ENCODE data around the gene ARHGAP9. TPM values are rescaled to one million over a fixed set of nuclear protein-coding genes. Genes with fewer than 3 reads are reported as not detected.

ARHGAP9 gene
- total RNA-seq, 2 donors from 2014 or later, result 1.3 to 1.6 TPM

DNA sequence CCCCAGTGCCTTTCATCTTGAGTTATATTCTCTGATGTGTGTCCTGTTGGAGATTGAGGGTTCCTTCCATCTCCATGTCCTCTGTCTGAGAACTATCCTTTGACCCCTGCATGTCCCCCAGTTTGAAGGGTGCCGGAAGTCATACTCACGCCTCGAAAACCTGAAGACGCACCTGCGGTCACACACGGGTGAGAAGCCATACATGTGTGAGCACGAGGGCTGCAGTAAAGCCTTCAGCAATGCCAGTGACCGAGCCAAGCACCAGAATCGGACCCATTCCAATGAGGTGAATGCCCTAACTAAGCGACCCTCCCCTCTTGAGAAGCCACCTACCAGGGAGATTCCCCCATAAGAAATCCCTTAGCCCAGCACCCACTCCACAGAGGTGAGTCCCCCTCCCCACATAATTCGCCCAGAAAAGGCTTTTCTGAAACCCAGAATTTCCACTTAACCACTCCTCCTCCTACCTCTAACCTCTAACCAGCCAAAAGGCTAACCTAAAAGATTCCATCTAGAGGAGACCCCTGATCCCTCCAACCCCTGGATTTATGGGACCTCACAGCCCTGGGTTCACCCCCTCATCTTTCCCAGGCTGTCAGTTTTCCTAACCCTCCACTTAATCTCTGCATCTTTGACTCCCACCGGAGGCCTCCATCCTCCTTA lies 12.3 kb downstream of the ARHGAP9 start:
- no peak for DNase-seq
- Histone ChIP-seq H3K27me3 (ENCODE audit: control insufficient read depth, insufficient read depth, low read length, poor library complexity, severe bottlenecking) (peaks cover 23% of the 10 kb centered on the region), H3K9ac (ENCODE audit: extremely low read depth, low read length, poor library complexity, severe bottlenecking) (no peak overlapping the region), H3K9me3 (ENCODE audit: control insufficient read depth, low read length) (no peaks in the 10 kb centered on the region), H3K4me1 (ENCODE audit: control insufficient read depth, insufficient read depth, low read length) (no peaks in the 10 kb centered on the region), H3K4me3 (ENCODE audit: low read length) (no peak overlapping the region), H3K27ac (ENCODE audit: low read depth, low read length) (no peak overlapping the region), H3K36me3 (ENCODE audit: control insufficient read depth, insufficient read depth, low read length) (no peaks in the 10 kb centered on the region)
- H3K36me3 Mint-ChIP-seq (ENCODE audit: low read depth), result no peaks in the 10 kb centered on the region
- no peak overlapping the region for H3K27ac Mint-ChIP-seq
- H3K4me3 Mint-ChIP-seq, result no peak overlapping the region
- H3K9me3 Mint-ChIP-seq, result no peaks in the 10 kb centered on the region
- TF ChIP-seq, protein P1, sequence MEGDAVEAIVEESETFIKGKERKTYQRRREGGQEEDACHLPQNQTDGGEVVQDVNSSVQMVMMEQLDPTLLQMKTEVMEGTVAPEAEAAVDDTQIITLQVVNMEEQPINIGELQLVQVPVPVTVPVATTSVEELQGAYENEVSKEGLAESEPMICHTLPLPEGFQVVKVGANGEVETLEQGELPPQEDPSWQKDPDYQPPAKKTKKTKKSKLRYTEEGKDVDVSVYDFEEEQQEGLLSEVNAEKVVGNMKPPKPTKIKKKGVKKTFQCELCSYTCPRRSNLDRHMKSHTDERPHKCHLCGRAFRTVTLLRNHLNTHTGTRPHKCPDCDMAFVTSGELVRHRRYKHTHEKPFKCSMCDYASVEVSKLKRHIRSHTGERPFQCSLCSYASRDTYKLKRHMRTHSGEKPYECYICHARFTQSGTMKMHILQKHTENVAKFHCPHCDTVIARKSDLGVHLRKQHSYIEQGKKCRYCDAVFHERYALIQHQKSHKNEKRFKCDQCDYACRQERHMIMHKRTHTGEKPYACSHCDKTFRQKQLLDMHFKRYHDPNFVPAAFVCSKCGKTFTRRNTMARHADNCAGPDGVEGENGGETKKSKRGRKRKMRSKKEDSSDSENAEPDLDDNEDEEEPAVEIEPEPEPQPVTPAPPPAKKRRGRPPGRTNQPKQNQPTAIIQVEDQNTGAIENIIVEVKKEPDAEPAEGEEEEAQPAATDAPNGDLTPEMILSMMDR (conservative IDR thresholded peaks at IDR 0.05), result no peak
- peaks cover 4% of the 10 kb centered on the region for H3K4me1 Mint-ChIP-seq
- 90 to 96% methylated on average over 11 to 12 of the region's 12 CpGs for WGBS, 2 experiments (ENCODE audit: insufficient coverage in 1 of 2, insufficient read length in 1 of 2)
- H3K27me3 Mint-ChIP-seq (ENCODE audit: insufficient read depth), result peaks cover 45% of the 10 kb centered on the region

DNA sequence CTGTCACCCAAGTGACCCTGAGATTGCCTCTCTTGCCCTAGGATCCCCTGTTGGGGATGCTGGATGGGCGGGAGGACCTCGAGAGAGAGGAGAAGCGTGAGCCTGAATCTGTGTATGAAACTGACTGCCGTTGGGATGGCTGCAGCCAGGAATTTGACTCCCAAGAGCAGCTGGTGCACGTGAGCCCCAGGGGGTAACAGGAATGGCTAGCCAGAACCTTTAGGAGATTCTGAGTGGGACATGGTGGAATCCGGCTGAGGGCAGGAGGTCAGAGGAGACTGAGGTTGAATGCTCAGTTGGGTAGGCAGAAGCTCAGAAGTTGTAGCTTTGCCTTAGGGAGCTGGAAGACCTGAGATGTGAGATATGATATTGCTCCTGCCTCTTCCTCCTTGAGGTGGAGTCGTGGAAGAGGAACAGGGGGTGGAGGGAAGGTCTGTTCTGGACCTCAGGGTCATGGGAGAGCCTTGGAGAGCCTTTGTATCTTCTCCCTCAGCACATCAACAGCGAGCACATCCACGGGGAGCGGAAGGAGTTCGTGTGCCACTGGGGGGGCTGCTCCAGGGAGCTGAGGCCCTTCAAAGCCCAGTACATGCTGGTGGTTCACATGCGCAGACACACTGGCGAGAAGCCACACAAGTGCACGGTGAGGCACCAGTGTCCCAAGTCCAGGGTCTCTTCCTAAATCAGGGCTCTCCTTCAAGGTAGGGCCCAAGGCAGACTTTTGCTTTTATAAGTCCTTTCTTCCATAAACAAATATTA lies 13.7 kb downstream of the ARHGAP9 start:
- Mint-ChIP-seq H3K4me1 (peaks cover 8% of the 10 kb centered on the region), H3K27me3 (ENCODE audit: insufficient read depth) (peaks cover 43% of the 10 kb centered on the region), H3K36me3 (ENCODE audit: low read depth) (no peaks in the 10 kb centered on the region), H3K27ac (no peak overlapping the region), H3K9me3 (no peaks in the 10 kb centered on the region), H3K4me3 (no peak overlapping the region)
- 92 to 93% methylated on average over 7 to 13 of the region's 14 CpGs for WGBS, 2 experiments (ENCODE audit: insufficient coverage in 1 of 2, insufficient read length in 1 of 2)
- no peak overlapping the region for H3K4me3 ChIP-seq (ENCODE audit: low read length)
- no peaks in the 10 kb centered on the region for H3K36me3 ChIP-seq (ENCODE audit: control insufficient read depth, insufficient read depth, low read length)
- TF ChIP-seq, protein P1 (conservative IDR thresholded peaks at IDR 0.05), result no peak
- no peaks in the 10 kb centered on the region for H3K4me1 ChIP-seq (ENCODE audit: control insufficient read depth, insufficient read depth, low read length)
- peaks cover 25% of the 10 kb centered on the region for H3K27me3 ChIP-seq (ENCODE audit: control insufficient read depth, insufficient read depth, low read length, poor library complexity, severe bottlenecking)
- H3K27ac ChIP-seq (ENCODE audit: low read depth, low read length), result no peak overlapping the region
- H3K9me3 ChIP-seq (ENCODE audit: control insufficient read depth, low read length), result no peaks in the 10 kb centered on the region
- H3K9ac ChIP-seq (ENCODE audit: extremely low read depth, low read length, poor library complexity, severe bottlenecking), result no peak overlapping the region
- DNase-seq, result no peak

DNA sequence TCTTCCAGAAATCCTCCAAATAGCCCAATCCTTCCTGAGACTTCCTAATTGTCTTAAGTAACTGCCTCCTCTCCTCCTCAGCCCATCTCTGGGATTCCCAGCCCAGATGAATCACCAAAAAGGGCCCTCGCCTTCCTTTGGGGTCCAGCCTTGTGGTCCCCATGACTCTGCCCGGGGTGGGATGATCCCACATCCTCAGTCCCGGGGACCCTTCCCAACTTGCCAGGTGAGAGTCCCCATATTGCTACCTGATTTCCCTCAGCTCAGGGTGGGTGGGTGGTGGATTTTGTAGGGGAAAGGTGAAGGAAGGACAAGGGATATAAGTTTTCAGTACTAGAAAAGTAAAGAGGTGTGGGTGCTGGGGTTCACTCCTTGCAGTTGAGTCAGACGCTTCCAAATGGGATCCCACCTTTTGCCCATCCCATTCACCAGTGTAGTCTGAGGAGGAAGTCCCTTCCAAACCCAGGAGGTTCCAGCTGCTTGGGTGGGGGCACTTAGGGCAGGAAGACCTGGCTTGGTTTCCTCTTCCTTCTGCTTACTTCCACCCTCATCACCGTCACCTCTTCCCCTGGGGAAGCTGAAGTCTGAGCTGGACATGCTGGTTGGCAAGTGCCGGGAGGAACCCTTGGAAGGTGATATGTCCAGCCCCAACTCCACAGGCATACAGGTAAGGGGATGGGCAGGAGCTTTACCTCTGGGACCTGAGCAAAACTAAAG lies 14.5 kb downstream of the ARHGAP9 start:
- Histone ChIP-seq H3K27ac (ENCODE audit: low read depth, low read length) (no peak overlapping the region), H3K36me3 (ENCODE audit: control insufficient read depth, insufficient read depth, low read length) (no peaks in the 10 kb centered on the region), H3K4me3 (ENCODE audit: low read length) (no peak overlapping the region), H3K9ac (ENCODE audit: extremely low read depth, low read length, poor library complexity, severe bottlenecking) (no peak overlapping the region), H3K9me3 (ENCODE audit: control insufficient read depth, low read length) (no peaks in the 10 kb centered on the region), H3K27me3 (ENCODE audit: control insufficient read depth, insufficient read depth, low read length, poor library complexity, severe bottlenecking) (peaks cover 32% of the 10 kb centered on the region), H3K4me1 (ENCODE audit: control insufficient read depth, insufficient read depth, low read length) (no peaks in the 10 kb centered on the region)
- Mint-ChIP-seq H3K9me3 (no peaks in the 10 kb centered on the region), H3K36me3 (ENCODE audit: low read depth) (no peaks in the 10 kb centered on the region), H3K27me3 (ENCODE audit: insufficient read depth) (peaks cover 49% of the 10 kb centered on the region), H3K4me1 (peaks cover 12% of the 10 kb centered on the region), H3K4me3 (no peak overlapping the region), H3K27ac (no peak overlapping the region)
- WGBS, 2 experiments (ENCODE audit: insufficient coverage in 1 of 2, insufficient read length in 1 of 2), result 80 to 92% methylated on average over 1 to 6 of the region's 6 CpGs
- no peak for DNase-seq
- TF ChIP-seq, protein P1 (conservative IDR thresholded peaks at IDR 0.05), result no peak

All from endodermal cell (in vitro differentiated cells).